HepG2 (cell line): ENCODE measurements around the gene OVCH1.

ENCODE experiments used
- CREM ChIP-seq, 2 experiments: sonication (generic) in 1 of 2; formaldehyde crosslinking in 1 of 2; IDR thresholded peaks; 2 replicates each; pipeline versions ENCODE4 v1.4.0 to v1.6.1; 2016 to 2020; ENCODE audit warnings: antibody characterized with exemption in 1 of 2, mild to moderate bottlenecking in 1 of 2, missing genetic modification reagents in 1 of 2
- FOXK2 ChIP-seq: fragments of 450-650 bp; IDR thresholded peaks from 2 replicates; pipeline ENCODE4 v1.6.1; 2016
- MBD4 ChIP-seq: IDR thresholded peaks from 2 replicates; pipeline ENCODE4 v1.6.1; 2012; ENCODE audit warnings: low read length, inconsistent platforms, borderline replicate concordance
- SMC3 ChIP-seq: IDR thresholded peaks from 2 replicates; pipeline ENCODE4 v1.6.1; 2011; ENCODE audit warnings: low read length, improper control_type of control experiment
- STAT5B ChIP-seq: sonication (generic); formaldehyde crosslinking; IDR thresholded peaks from 2 replicates; pipeline ENCODE4 v1.4.0; 2020; ENCODE audit warnings: missing genetic modification reagents
- ZNF260 ChIP-seq: sonication (generic); formaldehyde crosslinking; IDR thresholded peaks from 2 replicates; pipeline ENCODE4 v1.4.0; 2020; ENCODE audit warnings: missing genetic modification reagents, low read depth, mild to moderate bottlenecking, borderline replicate concordance
- TF ChIP-seq, protein P1 (sequence below): sonication (generic); formaldehyde crosslinking; IDR thresholded peaks from 2 replicates; pipeline ENCODE4 v1.5.0; 2020; ENCODE audit warnings: mild to moderate bottlenecking, missing genetic modification reagents, moderate library complexity

DNA sequence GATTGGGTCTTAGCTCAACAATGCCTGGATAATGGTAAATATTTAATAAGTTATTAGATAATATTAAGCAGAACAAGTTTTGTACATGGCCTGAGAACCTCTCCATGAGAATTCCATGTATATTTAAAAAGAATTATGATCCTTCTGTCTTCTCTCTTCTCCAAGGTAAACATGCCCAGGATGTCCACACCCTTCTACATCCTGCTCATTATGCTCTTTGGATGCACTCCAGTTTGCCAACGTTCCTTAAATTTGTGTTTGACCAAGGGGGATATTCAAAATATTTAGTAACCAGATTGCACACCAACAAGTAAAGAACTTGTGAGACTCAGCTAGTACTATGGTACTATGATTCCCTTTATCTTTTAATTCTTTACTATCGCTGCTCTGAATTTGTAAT is 71.8 kb downstream of the OVCH1 start:
- TF ChIP-seq, protein P1, sequence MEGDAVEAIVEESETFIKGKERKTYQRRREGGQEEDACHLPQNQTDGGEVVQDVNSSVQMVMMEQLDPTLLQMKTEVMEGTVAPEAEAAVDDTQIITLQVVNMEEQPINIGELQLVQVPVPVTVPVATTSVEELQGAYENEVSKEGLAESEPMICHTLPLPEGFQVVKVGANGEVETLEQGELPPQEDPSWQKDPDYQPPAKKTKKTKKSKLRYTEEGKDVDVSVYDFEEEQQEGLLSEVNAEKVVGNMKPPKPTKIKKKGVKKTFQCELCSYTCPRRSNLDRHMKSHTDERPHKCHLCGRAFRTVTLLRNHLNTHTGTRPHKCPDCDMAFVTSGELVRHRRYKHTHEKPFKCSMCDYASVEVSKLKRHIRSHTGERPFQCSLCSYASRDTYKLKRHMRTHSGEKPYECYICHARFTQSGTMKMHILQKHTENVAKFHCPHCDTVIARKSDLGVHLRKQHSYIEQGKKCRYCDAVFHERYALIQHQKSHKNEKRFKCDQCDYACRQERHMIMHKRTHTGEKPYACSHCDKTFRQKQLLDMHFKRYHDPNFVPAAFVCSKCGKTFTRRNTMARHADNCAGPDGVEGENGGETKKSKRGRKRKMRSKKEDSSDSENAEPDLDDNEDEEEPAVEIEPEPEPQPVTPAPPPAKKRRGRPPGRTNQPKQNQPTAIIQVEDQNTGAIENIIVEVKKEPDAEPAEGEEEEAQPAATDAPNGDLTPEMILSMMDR (CRISPR knock-in tag) = no peak
- TF ChIP-seq ZNF260 (CRISPR knock-in tag) (no peak), STAT5B (no peak), FOXK2 (no peak), CREM (IDR thresholded peaks at IDR 0.05) (no peak), CREM (CRISPR knock-in tag; IDR thresholded peaks at IDR 0.05) (no peak), SMC3 (no peak), MBD4 (no peak)
